ENCODE data around the gene BBS4.
"Not testable (repeated sequence)": the region's sequence is repeated elsewhere in the genome, so short reads cannot be mapped to it uniquely, and the experiment has no call there.

BBS4 gene

DNA sequence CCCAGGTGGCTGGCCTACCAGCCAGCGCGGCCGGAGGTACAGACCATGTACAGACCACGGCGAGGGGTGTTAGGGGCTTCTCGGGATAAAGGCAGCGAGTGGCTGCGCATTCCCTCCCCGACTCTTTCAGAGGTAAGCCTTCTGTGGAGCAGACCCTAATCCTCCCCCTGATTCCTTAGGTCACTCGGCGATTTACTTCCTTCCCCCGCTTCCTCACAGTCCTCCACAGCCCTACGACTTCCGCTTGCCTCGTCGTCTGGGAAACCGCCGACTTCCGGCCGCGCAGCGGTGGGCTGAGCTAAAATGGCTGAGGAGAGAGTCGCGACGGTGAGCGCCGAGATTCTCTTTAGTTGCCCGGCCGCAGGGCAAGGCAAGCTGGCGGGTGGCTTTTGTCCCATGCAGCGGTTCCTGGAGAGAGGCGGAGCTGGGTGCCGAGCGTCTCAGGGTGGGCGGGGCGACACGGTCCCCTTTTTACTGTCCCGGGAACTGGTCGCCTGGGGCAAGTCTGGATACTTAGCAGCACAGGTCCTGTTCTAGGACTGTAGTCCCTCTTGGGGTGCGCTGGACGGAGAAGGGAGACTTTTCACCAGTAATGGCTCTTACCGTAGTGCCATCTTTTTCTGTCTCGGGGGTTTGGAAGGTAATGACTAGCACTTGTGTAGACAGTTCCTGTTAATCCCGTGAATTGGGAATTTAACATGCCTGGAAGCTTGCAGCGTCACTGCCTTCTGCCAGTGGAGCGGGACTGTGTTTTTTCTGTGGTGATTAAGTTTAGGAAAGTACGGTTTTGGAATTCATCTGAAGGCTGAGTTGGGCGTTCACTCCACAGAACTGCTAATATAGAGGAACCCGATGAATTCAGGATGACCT, at the start of gene BBS4, which contains the start of gene HIGD2B:
Gene BBS4 (plus strand): TSS at position 283 of the 870 bp plus-strand sequence. CDS start 21 bp downstream, at position 304.
Gene HIGD2B (minus strand): TSS at position 258 of the 870 bp plus-strand sequence. CDS start 9,808 bp downstream, outside the sequence.
- no peak for DNase-seq

- not testable (repeated sequence) for DNase-seq
These were observed 49.3 kb upstream of the BBS4 start for GRCh38 chr15:72636519-72637282.

GRCh38 chr15:72639759-72640483, 46.1 kb upstream of the BBS4 start:
- not testable (repeated sequence) for DNase-seq

GRCh38 chr15:72642271-72642670, 43.7 kb upstream of the BBS4 start:
- not testable (repeated sequence) for DNase-seq

DNA sequence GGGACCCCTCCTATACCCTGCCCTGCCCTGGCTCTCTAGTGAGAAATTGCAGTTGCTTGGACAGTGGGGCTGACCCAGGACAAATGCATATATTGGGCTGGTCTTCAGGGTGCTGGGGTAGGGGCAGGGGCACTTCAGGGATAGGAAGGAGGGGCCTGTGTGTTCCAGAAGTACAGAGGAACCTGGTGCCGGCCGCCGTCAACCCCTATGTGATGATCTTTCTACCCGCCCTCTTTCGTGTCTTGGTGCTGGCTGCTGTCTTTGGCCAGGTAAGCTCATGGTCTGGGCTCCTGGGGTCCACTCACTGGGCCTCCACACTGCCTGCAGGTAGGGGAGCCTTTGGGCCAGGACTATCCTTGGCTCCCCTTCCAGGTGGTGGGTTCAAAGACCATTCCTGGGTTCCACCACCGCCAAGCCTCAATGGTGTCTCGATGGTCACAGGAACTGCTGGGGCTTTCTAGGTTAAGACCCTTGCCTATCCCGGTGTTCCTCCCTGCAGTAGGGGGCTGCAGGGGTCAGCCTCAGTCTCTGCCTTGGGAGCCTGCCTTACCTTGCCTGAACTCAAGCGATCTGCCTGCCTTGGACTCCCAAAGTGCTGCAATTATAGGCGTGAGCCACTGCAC, 37.3 kb upstream of the BBS4 start:
- DNase-seq: not testable (repeated sequence)

DNA sequence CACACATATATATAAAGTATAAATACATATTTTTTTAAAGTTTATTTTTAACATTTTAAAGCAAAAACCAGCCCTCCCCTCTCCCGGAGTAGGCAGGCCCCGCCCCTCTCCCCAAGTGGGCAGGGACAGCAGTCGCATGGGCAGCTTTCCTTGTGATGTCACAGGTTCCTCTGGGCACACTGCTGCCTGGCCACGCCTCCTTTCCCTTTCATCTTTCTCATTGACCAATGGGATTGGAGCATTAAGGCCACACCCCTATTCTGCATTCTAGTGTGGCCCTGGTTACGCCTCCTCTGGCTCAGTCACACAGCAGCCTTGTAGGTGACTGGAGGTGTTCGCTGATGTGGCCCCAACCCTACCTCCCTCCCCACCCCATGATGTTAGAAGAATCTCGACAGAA, 31.6 kb upstream of the BBS4 start, which contains the start of gene GOLGA6B:
Gene GOLGA6B (plus strand): TSS at position 301 of the 400 bp plus-strand sequence. CDS start 41 bp downstream, at position 342.
- DNase-seq: not testable (repeated sequence)

- not testable (repeated sequence) for DNase-seq
These were observed 30.0 kb upstream of the BBS4 start for GRCh38 chr15:72656014-72656413.

DNA sequence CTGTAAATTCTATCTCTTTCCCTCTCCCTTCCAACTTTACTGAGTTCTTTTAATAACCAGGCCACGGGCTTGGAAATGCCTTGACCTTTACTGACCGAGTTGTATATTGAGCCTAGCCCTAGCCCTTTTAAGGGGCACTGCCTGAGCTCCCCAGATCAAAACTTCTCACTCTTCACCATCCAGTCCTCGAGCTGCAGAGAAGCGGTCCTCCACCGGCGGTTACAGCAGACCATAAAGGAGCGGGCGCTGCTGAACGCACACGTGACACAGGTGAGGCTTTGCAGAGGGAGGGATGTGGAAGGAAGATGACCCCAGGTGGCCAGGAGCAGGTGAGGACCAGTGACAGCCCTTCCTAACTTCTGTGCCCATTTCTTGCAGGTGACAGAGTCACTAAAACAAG, 24.9 kb upstream of the BBS4 start:
- DNase-seq: not testable (repeated sequence)

DNA sequence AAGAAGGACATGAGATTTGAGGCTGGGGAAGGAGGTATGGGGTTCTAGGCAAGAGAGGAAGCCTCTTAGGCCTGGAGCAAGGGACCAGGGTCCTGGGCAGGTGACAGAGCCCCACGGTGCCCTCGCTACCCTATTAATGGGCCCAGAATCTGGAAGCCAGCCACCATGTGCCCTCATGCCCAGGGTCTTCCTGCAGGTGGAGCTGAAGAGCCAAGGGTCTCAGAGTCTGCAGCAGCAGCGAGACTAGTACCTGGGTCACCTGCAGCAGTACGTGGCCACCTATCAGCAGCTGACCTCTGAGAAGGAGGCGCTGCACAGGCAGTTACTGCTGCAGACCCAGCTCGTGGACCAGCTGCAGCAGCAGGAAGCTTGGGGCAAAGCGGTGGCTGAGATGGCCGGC, 22.1 kb upstream of the BBS4 start:
- DNase-seq: not testable (repeated sequence)

- not testable (repeated sequence) for DNase-seq
These were observed 20.3 kb upstream of the BBS4 start for GRCh38 chr15:72665706-72666105.

- DNase-seq: not testable (repeated sequence)
These were observed 16.2 kb upstream of the BBS4 start for GRCh38 chr15:72669803-72670202.

DNA sequence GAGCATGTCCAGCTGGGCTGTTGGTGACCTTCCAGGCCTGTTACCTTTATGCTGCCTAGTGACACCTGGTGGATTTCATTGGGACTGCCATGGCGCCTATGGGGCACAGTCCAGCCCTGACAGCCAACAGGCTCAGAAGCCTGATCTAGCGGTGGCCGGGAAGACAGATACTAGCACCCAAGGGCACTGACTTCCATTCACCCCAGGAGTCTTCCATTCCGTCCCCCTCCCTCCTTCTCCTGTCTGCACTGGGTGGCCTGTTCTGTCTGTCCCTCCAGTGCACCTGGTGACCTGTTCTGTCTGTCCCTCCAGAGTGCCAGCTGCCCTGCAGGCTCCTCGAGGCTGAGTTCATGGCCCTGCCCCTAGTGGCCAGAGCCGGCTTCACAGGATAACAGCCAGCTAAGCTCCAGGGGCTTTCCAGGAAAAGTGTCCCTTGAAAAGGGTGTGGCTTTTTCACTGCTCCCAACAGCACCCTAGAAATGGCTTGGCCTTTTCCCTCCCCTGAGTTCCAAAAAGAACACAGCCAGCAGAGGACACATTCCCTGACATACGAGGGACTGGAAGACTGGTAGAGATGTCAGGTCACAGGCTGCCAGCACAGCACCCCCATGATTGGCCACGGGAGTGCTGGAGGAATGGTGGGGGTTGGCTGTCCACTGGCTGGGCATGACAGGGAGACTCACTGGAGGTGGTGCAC, 15.2 kb upstream of the BBS4 start:
- not testable (repeated sequence) for DNase-seq

DNA sequence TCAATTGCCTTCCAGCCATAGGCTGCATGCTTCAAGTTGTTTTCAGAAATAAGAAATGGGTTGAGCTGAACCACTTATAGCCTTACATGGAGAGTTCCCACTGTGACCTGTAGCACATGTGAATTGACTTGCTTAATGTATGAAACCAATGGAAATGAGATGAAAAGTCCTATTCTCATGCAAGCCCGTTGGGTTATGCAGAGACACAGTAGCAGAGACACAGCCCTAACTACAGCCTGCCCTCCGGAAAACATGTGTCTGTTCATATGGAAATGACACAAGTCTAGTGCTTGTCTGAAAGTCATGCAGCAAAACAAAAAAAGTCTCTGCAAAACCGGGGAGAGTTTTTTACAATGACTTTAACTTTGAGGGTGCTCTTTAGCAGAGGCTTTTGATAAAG, 14.5 kb upstream of the BBS4 start:
- no peak for DNase-seq

DNA sequence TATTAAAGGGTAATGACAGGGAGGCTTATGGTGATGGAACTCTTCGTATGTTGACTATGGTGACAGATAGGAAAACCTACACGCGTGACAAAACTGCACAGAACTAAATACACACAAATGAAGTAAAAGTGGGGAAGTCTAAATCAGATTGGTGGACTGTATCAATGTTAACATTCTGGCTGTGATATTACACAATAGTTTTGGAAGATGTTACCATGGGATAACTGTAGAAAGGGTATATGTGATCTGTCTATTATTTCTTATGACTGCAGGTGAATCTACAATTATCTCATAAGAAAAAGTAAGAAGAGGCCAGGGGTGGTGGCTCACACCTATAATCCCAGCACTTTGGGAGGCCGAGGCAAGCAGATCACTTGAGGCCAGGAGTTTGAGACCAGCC, 9.2 kb upstream of the BBS4 start:
- no peak for DNase-seq

DNA sequence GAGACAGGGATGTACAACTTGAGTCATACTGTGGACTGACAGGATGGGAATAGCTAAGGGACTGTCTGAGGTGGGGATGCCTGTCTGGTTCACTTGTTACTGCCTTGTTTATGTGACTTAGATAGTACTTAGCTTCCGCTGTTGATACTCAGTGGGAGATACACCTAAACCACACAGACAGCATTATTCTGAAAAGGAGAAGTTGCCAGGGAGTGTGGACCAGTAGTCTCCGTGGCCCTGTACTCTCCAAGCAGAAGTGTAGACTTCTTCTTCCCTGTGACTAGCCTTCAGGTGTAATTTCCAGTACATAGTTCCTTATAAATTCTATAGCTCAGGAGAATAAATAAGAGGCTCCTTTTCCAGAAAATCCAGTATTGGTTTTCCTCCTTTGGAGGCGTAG, 5.1 kb upstream of the BBS4 start:
- no peak for DNase-seq

GRCh38 chr15:72682772-72683171, 3.2 kb upstream of the BBS4 start:
- no peak for DNase-seq

GRCh38 chr15:72685301-72685924, 594 bp upstream of the BBS4 start:
- no peak for DNase-seq

DNA sequence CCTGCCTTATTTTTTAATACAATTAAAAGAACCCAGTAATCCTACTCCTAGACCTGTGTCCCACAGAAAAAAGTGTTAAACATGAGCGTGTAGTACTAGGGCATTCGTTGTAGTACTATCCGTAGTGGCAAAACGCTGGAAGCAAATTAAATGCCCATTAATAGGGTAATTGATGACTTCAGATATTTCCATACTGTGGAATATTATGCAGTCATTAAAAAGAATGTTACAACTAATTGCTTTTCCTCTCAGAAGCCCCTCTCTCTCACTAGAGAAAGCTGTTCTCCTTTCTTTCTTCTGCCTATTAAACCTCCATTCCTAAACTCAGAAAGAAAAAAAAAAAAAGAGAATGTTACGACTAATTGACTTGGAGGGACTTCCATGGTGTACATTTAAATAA, 2.7 kb downstream of the BBS4 start:
- DNase-seq: no peak

GRCh38 chr15:72690938-72691337, 4.9 kb downstream of the BBS4 start:
- DNase-seq: no peak

- no peak for DNase-seq
These were observed 12.9 kb downstream of the BBS4 start for GRCh38 chr15:72698938-72699337.

DNA sequence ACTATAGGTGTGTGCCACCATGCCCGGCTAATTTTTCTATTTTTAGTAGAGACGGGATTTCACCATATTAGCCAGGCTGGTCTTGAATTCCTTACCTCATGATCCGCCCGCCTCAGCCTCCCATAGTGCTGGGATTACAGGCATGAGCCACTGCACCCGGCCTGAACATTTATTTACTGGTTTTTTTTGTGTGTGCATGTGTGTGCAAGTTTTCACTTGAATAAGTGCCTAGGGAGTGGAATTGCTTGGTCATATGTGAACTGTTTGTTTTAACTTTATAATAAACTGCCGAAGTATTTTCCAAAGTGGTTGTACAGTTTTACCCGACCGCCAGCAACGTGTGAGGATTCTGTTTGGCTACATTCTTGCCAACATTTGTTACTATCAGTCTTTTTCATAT, 14.1 kb downstream of the BBS4 start:
- DNase-seq: no peak
